GM19351 (cell line): ENCODE measurements around the gene IQGAP2.

ENCODE experiments used
- ATAC-seq: cut with Tn5 transposase; IDR thresholded peaks from one replicate; pipeline ENCODE4 v1.9.1; 2021; ENCODE audit warnings: mild to moderate bottlenecking, moderate library complexity; ENCODE audit not compliant: unreplicated experiment

The IQGAP2 gene

DNA sequence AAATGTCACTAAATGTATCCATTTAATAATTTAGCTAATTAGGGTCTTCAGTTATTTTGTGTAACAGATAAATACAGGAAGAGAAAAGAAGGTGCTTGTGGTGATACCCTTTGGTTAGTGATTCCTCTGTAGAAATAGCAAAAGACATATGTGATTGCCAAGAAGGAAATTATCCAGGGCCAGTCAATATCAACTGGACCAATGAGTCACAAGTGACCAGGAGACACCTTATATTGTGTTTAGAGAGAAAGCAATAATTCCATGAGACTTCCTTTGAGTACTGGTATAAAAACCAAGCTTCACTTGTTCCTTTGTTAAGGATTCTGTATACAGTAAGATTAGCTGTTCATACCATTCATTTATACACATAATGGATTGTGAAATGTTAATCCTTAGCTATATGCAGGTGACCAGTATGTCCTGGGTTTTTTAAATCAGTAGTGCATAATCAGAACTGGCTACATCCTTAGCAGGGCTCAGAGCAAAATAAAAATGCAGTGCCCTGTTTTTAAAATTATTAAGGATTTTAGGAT lies 301.1 kb downstream of the IQGAP2 start:
- no peak for ATAC-seq

GRCh38 chr5:76705574-76705973 lies 302.5 kb downstream of the IQGAP2 start:
- no peak for ATAC-seq

DNA sequence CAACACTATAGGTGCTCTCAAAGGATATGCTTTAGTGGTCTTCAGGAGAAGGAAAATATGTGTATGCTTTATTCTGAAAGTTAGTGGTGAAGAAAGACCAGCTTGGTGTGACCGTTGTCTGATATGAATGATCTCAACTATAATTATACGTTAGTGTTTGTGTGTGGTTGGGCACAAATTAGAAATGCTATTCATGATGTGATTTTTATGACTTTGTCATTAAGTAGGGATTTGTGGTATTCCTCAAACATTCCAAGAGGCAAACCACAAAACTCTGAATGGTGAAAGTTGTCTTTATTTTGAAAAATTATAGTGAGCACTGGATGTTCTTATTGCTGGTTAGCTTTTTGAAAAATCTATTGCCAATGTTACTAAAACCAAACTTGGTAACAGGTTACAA lies 306.7 kb downstream of the IQGAP2 start:
- ATAC-seq = no peak

DNA sequence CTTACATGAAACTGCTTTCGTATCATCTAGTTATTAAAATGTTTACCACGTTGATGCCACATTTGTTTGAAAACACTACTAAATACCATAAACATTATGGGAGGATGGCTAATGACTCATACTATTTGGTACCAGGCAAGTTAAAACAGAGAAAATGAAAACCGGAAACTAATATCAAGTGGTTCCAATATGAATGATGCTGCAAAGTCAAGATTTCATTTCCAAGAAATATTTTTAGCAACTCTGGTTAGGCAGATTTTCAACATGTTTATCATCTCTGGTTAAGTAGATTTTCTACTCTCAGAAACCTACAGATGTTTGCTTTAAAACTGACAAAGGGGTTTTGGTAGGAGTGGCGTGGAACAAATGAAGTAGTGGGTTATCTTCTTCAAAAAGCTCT lies 307.9 kb downstream of the IQGAP2 start:
- no peak for ATAC-seq

DNA sequence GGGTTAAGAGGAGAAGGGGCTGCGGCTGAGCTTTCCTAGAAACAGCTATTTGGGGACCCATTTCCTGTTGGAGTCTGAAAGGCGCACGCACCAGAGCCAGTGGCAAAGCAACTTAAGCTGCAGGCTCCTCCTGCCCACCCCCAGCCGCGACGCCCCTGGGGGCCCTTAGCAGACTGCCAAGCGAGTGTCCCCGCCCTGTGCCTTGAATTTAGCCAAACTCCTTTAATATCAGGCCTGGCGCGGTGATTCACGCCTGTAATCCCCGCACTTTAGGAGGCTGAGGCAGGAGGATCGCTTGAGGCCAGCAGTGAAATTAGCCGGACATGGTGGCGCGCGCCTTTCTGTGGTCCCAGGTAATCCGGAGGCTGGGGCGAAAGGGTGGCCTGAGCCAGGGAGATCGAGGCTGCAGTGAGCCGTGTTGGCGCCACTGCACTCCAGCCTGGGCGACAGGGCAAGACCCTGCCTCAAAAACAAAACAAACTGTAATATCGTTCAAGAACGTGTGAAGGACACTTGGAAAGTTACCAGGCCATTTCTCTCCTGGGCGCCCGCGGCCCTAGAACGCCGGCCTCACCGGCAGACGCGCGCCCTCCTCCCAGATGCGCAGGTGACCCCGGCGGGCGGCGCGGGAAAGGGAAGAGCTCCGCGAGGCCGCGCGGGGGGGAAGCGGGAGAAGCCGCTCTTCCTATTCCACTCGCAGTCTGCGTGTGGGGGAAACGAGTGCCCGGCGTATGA lies 311.8 kb downstream of the IQGAP2 start:
- no peak for ATAC-seq

DNA sequence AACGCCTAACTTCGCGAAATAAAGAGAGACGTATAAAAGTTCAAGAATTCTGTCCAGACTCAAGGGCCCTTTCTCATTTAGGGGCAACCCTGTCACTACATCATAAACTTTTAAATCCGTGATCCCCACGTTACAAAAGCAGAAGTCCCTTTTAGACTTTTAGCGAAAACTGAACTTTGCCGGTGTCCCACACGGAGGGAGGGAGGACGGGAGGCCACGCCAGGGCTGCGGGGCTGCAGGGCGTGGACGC lies 312.3 kb downstream of the IQGAP2 start:
- ATAC-seq = no peak

GRCh38 chr5:76715736-76716455 lies 312.8 kb downstream of the IQGAP2 start, which contains the start of gene F2R:
F2R (plus strand) TSS chr5:76716126; CDS start chr5:76716308, 182 bp downstream.
- ATAC-seq = peak; percentile 55

DNA sequence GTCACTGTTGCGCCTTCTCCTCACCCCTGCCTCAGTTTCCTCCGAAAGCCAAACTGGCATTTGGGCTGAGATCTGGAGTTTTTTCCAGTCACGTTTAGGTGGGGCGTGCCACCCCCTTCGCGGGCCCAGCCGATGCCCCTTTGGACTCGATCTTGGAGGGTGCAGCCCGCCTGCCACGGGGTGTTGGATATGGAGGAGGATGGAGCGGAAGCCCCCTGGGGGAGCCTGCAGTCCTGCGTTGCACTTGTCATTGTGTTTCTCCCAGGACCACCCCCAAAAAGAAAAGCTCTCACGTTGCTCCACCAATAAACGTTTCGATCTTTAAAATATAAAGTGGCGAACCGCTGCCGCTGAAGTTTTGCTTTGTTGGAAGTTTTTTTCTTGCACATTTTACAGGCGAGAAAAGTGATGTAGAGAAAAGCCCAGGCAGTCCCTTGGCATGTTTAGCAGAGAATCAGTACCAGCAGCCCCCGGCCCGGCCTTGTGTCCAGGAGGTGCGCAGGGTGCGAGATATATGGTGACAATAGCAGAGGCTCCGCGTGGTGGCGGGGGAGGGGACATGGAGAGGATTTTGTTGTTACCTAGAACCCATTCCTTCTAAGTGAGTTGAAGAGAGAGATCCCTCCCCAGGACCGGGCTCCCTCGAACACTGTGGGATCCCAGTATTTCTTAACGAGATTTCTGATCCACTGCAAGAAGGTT lies 313.5 kb downstream of the IQGAP2 start:
- ATAC-seq = no peak

DNA sequence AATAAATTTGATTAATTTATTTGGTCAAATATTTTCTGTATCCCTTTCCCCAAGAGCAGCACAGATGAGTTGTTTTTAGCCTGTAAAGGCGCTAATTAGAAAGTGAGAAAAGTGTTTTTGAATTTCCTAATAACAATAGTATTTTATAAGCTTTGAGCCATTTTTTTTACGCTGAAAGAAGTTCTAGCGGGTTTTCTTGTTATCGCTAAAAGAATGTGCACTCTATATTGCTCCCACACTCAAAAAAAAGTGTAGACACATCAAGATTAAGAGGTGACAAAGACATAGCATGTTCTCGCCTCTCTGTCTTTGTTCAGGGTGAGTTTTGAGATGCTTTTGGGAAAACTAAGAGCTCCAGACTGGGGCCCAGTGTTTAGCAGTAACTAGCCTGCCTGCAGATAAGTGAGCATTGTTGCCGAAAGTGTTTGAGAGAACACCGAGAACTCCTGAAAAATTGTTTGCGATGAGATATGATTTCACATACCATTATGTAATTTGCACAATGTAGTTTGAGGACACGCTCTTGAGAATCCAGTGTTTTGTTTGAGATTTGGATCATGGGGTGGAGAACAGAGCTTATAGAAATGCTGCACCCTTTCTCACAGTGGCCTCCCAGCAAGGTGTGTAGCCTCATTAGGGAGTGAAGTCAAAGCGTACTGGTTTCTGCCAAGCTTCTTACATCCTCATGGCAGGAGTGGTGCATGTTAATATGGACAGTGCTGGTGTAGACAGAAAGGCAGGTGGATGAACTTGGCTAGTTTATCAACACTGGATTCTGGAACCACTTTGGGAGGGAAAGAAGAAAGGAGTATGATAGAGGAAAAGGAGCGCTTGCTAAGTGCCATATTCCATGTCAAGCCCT lies 314.4 kb downstream of the IQGAP2 start:
- ATAC-seq = no peak

DNA sequence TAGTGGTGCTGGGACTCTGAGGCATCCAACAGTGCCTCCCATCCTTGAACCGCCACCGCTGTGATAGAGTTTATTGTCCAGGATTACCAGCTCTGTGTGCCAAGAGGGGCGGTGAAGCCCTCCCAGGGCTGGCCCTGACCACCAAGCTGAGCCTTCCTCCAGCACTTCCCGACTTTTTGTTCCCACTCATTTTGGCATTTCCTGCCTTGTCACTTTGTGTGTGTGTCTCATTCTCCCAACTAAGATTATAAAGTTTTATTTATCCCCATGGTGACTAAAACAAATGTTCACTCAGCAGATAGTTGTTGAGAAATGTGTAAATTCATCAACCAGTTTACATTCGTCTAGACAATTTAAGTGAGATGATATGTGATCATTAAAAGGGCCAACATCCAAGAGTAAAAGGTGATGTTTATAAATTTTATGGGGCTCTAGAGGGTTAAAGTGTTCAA lies 315.3 kb downstream of the IQGAP2 start:
- ATAC-seq = no peak

DNA sequence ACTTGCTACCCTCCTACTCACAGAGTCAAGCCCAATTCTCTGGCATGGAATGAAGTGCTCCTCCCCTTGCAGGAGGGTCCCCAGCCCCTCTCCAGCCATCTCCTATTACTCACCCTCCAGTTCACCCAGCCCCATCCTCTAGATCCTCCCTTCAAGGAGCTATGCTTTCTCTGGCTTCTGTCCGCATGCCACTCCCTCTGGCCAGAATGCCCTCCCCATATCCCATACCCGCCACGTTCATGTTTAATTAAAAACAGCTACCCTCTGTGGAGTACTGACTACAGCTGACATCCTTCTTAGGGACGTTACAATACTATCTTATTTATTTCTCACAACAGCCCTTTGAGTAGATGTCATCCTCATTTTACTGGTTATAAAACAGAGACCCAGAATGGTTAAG lies 315.8 kb downstream of the IQGAP2 start:
- no peak for ATAC-seq

DNA sequence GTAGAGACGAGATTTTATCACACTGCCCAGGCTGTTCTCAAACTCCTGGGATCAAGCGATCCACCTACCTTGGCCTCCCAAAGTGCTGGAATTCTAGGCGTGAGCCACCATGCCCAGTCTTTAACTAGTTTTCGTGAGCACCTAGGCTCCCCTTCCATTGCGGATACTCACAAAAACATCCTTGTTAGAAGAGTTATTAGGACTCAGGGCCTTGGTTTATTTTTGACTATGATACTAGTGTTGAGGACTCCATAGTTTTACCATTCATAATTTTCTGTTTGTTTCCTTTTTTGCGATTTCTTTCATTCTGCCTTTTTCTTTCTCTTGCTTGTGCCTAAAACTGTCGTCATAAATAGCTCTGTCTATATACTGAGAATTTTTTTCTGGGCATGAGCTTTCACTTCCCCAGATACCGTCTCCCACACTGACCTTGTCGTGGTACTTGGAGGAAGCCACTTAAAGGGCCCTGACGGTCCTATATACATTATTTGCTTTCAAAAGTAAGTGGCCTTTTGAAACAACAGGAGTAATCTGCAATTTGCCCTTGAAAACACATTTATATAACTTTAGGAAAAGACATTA lies 318.0 kb downstream of the IQGAP2 start:
- peak; percentile 98 for ATAC-seq

GRCh38 chr5:76723266-76723665 lies 320.2 kb downstream of the IQGAP2 start:
- ATAC-seq = no peak

DNA sequence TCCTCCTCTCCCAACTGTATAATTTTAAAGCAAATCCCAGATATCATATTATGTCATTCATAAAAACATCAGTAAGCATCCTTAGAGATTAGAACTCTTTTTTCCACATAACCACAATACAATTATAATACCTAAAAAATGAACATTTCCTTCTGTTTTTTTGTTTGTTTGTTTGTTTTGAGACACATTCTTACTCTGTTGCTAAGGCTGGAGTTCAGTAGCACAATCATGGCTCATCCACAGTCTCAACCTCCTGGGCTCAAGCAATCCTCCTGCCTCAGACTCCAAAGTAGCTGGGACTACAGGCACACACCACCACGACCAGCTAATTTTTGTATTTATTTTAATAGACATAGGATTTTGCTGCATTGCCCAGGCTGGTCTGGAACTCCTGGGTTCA lies 320.8 kb downstream of the IQGAP2 start:
- ATAC-seq = no peak

DNA sequence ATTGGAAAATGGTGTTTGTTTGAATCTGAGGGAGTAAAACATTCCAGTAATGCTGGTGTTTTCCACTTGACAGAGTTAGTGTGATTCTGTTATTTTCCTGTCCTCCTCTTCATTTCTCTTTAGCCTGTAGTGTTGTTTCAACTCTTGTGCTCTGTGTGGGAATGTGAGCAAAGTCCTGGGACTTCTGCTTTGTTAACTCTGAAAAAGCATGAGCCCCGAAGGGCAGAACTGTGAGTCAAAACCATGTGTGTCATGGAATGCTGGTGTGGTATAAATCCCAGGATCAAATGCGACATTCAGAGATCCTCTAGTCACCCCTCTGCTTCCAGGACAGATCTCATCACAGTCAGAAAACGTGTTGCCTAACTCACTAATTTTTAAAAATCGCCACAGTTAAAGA lies 321.8 kb downstream of the IQGAP2 start:
- ATAC-seq = no peak

DNA sequence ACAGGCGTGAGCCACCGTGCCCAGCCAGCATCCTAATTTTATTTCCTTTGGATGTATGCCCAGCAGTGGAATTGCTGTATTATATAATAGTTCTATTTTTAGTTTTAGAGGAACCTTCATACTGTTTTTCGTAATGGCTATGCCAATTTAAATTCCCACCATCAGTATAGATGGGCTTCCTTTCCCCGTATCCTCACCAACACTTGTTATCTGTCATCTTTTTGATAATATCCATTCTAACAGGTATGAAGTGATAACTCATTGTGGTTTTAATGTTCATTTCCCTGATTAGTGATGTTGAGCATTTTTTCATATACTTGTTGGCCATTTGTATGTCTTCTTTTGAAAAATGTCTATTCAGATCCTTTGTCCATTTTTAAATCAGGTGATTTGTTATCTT lies 325.9 kb downstream of the IQGAP2 start:
- no peak for ATAC-seq

DNA sequence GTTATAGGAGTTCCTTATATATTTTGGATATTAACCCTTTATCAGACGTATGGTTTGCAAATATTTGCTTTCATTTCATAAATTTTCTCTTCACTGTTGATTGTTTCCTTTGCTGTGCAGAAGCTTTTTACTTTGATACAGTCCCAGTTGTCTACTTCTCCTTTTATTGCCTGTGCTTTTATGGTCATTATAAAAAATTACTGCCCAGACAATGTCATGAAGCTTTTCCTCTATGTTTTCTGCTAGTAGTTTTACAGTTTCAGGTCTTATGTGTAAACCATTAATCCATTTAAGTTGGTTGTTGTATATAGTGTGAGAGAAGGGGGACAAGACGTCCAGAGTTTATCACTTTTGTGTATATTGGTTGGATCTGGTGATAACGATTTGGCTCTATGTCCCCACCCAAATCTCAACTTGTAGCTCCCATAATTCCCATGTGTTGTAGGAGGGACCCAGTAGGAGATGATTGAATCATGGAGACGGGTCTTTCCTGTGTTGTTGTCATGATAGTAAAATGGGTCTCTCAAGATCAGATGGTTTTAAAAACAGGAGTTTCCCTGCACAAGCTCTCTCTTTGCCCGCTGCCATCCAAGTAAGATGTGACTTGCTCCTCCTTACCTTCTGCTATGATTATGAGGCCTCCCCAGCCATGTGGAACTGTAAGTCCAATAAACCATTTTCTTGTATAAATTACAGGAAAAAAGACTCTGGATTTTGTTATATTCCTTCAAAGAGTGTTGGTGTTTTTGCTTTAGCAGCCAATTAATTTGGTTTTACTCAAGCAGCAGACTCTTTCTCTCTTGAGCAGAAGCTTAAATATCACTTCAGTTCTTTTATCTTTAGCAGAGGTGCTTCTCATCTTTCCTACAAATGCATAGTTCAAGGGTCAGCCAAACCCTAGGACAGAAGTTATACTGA lies 326.5 kb downstream of the IQGAP2 start:
- no peak for ATAC-seq

DNA sequence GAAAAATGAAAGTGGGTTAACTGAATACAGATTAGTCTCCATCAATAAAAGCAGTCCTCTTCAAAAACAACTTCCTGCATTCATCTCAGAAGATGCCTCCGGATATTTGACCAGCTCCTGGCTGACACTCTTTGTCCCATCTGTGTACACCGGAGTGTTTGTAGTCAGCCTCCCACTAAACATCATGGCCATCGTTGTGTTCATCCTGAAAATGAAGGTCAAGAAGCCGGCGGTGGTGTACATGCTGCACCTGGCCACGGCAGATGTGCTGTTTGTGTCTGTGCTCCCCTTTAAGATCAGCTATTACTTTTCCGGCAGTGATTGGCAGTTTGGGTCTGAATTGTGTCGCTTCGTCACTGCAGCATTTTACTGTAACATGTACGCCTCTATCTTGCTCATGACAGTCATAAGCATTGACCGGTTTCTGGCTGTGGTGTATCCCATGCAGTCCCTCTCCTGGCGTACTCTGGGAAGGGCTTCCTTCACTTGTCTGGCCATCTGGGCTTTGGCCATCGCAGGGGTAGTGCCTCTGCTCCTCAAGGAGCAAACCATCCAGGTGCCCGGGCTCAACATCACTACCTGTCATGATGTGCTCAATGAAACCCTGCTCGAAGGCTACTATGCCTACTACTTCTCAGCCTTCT lies 329.4 kb downstream of the IQGAP2 start:
- ATAC-seq = no peak

DNA sequence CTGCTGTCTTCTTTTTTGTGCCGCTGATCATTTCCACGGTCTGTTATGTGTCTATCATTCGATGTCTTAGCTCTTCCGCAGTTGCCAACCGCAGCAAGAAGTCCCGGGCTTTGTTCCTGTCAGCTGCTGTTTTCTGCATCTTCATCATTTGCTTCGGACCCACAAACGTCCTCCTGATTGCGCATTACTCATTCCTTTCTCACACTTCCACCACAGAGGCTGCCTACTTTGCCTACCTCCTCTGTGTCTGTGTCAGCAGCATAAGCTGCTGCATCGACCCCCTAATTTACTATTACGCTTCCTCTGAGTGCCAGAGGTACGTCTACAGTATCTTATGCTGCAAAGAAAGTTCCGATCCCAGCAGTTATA lies 329.9 kb downstream of the IQGAP2 start:
- peak; percentile 87 for ATAC-seq
